ENCODE measurements around the gene STBD1. TPM values are rescaled to one million over a fixed set of nuclear protein-coding genes. Genes with fewer than 3 reads are reported as not detected.

Gene STBD1
- total RNA-seq, 1 experiment from 2014 or later: 3.8 TPM

DNA sequence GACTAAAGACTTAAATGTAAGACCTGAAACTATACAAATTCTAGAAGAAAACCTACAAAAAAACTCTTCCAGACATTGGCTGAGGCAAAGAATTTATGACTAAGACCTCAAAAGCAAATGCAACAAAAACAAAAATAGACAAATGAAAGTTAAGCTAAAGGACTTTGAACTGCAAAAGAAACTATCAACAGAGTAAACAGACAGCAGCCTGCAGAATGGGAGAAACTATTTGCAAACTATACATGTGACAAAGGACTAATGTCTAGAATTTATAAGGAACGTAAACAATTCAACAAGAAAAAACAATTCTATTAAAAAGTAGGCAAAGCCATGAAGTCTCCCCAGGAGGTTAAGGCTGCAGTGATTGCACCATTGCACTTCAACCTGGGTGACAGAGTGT is 46.0 kb upstream of the STBD1 start:
- POLR2A ChIA-PET: no interaction called here

DNA sequence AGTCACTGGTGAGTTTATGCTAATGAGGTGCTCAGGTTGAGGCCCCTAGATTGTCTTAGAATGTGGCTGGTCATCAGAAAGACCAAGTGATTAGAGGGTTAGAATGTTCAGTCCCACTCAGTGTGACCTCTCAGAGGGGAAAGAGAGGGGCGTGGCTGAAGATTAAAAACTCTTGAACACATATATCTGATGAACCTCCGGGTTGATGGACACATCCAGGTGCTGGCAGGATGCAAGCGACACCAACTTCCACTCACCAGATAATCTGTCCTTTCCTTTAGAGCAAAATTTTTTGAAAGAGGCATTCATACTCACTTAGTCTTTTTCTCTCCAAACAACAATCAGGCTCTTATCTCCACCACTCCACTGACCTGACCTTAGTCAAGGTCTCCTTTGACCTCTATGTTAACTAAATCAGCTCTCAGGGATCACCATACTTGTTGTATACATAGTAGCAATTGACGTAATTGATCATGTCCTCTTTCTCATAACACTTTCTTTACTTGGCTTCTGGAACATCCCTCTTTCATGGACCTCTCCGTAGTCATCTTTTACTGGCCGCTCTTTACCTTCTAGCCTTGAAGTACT is 40.8 kb upstream of the STBD1 start:
- intact Hi-C loops (cut with micrococcal nuclease; ENCODE audit: unreplicated experiment): no loop called here
- Mint-ChIP-seq H3K4me1 (ENCODE audit: low read depth, unreplicated experiment) (peaks cover 2% of the 10 kb centered on the region), H3K27ac (ENCODE audit: unreplicated experiment) (no peak overlapping the region), H3K9me3 (ENCODE audit: unreplicated experiment) (no peaks in the 10 kb centered on the region), H3K27me3 (ENCODE audit: insufficient read depth, unreplicated experiment) (no peaks in the 10 kb centered on the region), H3K4me3 (ENCODE audit: unreplicated experiment) (no peak overlapping the region), H3K36me3 (ENCODE audit: insufficient read depth, unreplicated experiment) (peaks cover 5% of the 10 kb centered on the region)
- H3K4me3 ChIP-seq (ENCODE audit: low read depth, low read length): no peak overlapping the region
- H3K9me3 ChIP-seq: no peaks in the 10 kb centered on the region
- no peaks in the 10 kb centered on the region for H3K27me3 ChIP-seq (replicated peaks; ENCODE audit: control insufficient read depth, insufficient read depth, low read length)
- H3K36me3 ChIP-seq (ENCODE audit: control insufficient read depth, insufficient read depth, low read length): no peaks in the 10 kb centered on the region
- 0 out of 2 replicates have a peak, but pooled peaks cover 4% of the 10 kb centered on the region for H3K4me1 ChIP-seq
- ChIA-PET CTCF (no interaction called here), POLR2A (no interaction called here)
- TF ChIP-seq, protein P1, sequence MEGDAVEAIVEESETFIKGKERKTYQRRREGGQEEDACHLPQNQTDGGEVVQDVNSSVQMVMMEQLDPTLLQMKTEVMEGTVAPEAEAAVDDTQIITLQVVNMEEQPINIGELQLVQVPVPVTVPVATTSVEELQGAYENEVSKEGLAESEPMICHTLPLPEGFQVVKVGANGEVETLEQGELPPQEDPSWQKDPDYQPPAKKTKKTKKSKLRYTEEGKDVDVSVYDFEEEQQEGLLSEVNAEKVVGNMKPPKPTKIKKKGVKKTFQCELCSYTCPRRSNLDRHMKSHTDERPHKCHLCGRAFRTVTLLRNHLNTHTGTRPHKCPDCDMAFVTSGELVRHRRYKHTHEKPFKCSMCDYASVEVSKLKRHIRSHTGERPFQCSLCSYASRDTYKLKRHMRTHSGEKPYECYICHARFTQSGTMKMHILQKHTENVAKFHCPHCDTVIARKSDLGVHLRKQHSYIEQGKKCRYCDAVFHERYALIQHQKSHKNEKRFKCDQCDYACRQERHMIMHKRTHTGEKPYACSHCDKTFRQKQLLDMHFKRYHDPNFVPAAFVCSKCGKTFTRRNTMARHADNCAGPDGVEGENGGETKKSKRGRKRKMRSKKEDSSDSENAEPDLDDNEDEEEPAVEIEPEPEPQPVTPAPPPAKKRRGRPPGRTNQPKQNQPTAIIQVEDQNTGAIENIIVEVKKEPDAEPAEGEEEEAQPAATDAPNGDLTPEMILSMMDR (IDR thresholded peaks at IDR 0.05; ENCODE audit: insufficient read depth in 1 of 2, low read depth in 1 of 2, low read length in 1 of 2, severe bottlenecking in 1 of 2, unreplicated experiment in 1 of 2): no peak
- no TSS peak for BruUV-seq (replicated peaks)
- DNase-seq: no peak

More for the DNA sequence above, 46.0 kb upstream of the STBD1 start:
- no peak for DNase-seq
- TF ChIP-seq, protein P1 (IDR thresholded peaks at IDR 0.05; ENCODE audit: insufficient read depth in 1 of 2, low read depth in 1 of 2, low read length in 1 of 2, severe bottlenecking in 1 of 2, unreplicated experiment in 1 of 2): no peak
- no peaks in the 10 kb centered on the region for H3K9me3 Mint-ChIP-seq (ENCODE audit: unreplicated experiment)
- H3K36me3 Mint-ChIP-seq (ENCODE audit: insufficient read depth, unreplicated experiment): peaks cover 5% of the 10 kb centered on the region
- BruUV-seq (replicated peaks): no TSS peak
- H3K4me1 ChIP-seq: 0 out of 2 replicates have a peak, but pooled peaks cover 17% of the 10 kb centered on the region
- H3K4me3 ChIP-seq (ENCODE audit: low read depth, low read length): no peak overlapping the region
- intact Hi-C loops (cut with micrococcal nuclease; ENCODE audit: unreplicated experiment): no loop called here
- no peaks in the 10 kb centered on the region for H3K27me3 ChIP-seq (replicated peaks; ENCODE audit: control insufficient read depth, insufficient read depth, low read length)
- no peaks in the 10 kb centered on the region for H3K27me3 Mint-ChIP-seq (ENCODE audit: insufficient read depth, unreplicated experiment)
- no peak overlapping the region for H3K4me3 Mint-ChIP-seq (ENCODE audit: unreplicated experiment)
- peaks cover 7% of the 10 kb centered on the region for H3K4me1 Mint-ChIP-seq (ENCODE audit: low read depth, unreplicated experiment)
- no peak overlapping the region for H3K27ac Mint-ChIP-seq (ENCODE audit: unreplicated experiment)
- H3K36me3 ChIP-seq (ENCODE audit: control insufficient read depth, insufficient read depth, low read length): no peaks in the 10 kb centered on the region
- CTCF ChIA-PET: interaction anchor here (0.8 kb wide), 1 partner anchor 174 kb away, joined by 3 read pairs; no protein-coding TSS in a partner anchor
- H3K9me3 ChIP-seq: no peaks in the 10 kb centered on the region

DNA sequence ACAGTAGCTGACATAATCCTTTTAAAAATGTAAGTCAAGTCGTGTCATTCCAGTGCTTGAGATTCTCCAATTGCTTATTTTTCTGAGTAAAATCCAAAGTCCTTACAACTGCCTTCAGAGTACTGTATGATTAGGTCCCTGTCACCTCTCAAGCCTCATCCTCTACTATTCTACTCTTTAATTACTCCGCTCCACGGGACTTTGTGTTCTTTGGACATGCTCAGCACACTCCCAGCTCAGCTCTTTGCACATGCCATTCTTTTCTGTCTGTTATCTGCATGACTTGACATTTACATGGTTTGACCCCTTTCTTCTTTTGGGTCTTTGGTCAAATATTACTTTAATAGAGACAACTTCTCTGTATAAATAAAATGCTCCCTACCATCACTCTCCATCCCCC is 39.9 kb upstream of the STBD1 start:
- Histone ChIP-seq H3K9me3 (no peaks in the 10 kb centered on the region), H3K4me3 (ENCODE audit: low read depth, low read length) (no peak overlapping the region), H3K36me3 (ENCODE audit: control insufficient read depth, insufficient read depth, low read length) (no peaks in the 10 kb centered on the region), H3K4me1 (no peaks in the 10 kb centered on the region), H3K27me3 (replicated peaks; ENCODE audit: control insufficient read depth, insufficient read depth, low read length) (no peaks in the 10 kb centered on the region)
- TF ChIP-seq, protein P1 (IDR thresholded peaks at IDR 0.05; ENCODE audit: insufficient read depth in 1 of 2, low read depth in 1 of 2, low read length in 1 of 2, severe bottlenecking in 1 of 2, unreplicated experiment in 1 of 2): no peak
- no peaks in the 10 kb centered on the region for H3K9me3 Mint-ChIP-seq (ENCODE audit: unreplicated experiment)
- intact Hi-C loops (cut with micrococcal nuclease; ENCODE audit: unreplicated experiment): no loop called here
- H3K27me3 Mint-ChIP-seq (ENCODE audit: insufficient read depth, unreplicated experiment): no peaks in the 10 kb centered on the region
- CTCF ChIA-PET: no interaction called here
- H3K4me3 Mint-ChIP-seq (ENCODE audit: unreplicated experiment): no peak overlapping the region
- BruUV-seq (replicated peaks): no TSS peak
- no peak overlapping the region for H3K27ac Mint-ChIP-seq (ENCODE audit: unreplicated experiment)
- no peak for DNase-seq
- H3K4me1 Mint-ChIP-seq (ENCODE audit: low read depth, unreplicated experiment): no peaks in the 10 kb centered on the region
- POLR2A ChIA-PET: interaction anchor here (0.6 kb wide), 1 partner anchor 68 kb away, joined by 3 read pairs; no protein-coding TSS in a partner anchor
- peaks cover 5% of the 10 kb centered on the region for H3K36me3 Mint-ChIP-seq (ENCODE audit: insufficient read depth, unreplicated experiment)

All from Caco-2 (cell line).